PFSK-1 (cell line): ENCODE measurements around the gene BCL11A.

Experiments
- POLR2AphosphoS5 ChIP-seq: IDR thresholded peaks from 2 replicates; pipeline ENCODE4 v1.6.1; 2012; ENCODE audit warnings: low read depth, mild to moderate bottlenecking, control low read depth, low read length, moderate library complexity
- REST ChIP-seq, 2 experiments: IDR thresholded peaks; 2 replicates each; pipeline versions ENCODE4 v1.6.1 to v1.8.0; 2011 to 2012; ENCODE audit warnings: low read depth in 2 of 2, low read length in 2 of 2, control low read depth in 1 of 2, inconsistent platforms in 1 of 2, mild to moderate bottlenecking in 1 of 2, moderate library complexity in 1 of 2; ENCODE audit not compliant: insufficient read depth in 1 of 2
- SIN3A ChIP-seq: IDR thresholded peaks from 2 replicates; pipeline ENCODE4 v1.6.1; 2012; ENCODE audit warnings: mild to moderate bottlenecking, low read length, moderate library complexity, borderline replicate concordance; ENCODE audit not compliant: insufficient read depth
- TAF1 ChIP-seq: IDR thresholded peaks from 2 replicates; pipeline ENCODE4 v1.6.1; 2012; ENCODE audit warnings: low read length, control low read depth, borderline replicate concordance; ENCODE audit not compliant: insufficient read depth

- TF ChIP-seq POLR2AphosphoS5 (no peak), TAF1 (no peak), REST (IDR thresholded peaks at IDR 0.05; ENCODE audit: insufficient read depth in 1 of 2, low read depth in 2 of 2, low read length in 2 of 2) (no peak), SIN3A (no peak)
These were observed 48.1 kb downstream of the BCL11A start for GRCh38 chr2:60505240-60505879.
